ENCODE results near the gene CENPV.

CENPV gene

DNA sequence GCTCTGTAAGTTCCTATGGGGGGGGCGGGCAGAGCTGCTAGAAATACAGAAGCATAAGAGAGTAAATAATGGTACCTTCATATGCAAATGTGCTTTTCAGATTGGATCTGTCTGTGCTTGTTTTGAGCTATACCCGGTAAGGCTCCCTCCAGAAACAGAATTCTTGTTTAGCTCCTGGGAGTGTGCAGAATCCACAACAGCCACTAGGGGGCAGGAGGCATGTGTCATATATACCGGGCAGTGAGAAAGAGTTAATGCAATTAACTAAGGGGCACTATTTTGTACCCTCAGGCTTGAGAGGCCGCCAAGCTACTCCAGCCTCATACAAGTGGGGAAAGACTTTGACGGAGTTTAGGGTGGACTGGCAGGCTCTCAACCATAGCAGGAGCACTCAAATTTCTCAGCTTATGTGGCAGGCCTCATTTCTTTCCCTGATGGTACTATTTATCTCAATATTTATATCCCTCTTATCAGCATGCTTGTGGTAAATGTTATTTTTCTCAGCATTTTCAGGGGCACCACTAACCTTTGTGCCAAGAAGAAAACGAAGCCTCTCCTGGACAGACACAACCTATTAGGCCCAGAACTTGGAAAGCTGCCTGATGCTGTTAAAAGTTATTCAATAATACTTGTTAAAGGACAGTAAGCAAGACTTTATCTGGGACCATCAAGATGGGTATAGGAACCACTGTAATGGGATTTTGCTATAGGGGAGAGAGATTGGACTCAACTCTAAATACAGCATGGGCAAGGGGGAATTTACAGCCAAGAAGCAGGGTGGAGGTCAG lies 10.7 kb upstream of the CENPV start:
- TF ChIP-seq, protein P1, sequence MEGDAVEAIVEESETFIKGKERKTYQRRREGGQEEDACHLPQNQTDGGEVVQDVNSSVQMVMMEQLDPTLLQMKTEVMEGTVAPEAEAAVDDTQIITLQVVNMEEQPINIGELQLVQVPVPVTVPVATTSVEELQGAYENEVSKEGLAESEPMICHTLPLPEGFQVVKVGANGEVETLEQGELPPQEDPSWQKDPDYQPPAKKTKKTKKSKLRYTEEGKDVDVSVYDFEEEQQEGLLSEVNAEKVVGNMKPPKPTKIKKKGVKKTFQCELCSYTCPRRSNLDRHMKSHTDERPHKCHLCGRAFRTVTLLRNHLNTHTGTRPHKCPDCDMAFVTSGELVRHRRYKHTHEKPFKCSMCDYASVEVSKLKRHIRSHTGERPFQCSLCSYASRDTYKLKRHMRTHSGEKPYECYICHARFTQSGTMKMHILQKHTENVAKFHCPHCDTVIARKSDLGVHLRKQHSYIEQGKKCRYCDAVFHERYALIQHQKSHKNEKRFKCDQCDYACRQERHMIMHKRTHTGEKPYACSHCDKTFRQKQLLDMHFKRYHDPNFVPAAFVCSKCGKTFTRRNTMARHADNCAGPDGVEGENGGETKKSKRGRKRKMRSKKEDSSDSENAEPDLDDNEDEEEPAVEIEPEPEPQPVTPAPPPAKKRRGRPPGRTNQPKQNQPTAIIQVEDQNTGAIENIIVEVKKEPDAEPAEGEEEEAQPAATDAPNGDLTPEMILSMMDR (IDR thresholded peaks at IDR 0.05; ENCODE audit: borderline replicate concordance, extremely low read depth, low read length, poor library complexity, severe bottlenecking), result peak; percentile 99
- TF ChIP-seq EZH2 (IDR thresholded peaks at IDR 0.05; ENCODE audit: borderline replicate concordance, low read depth, low read length, severe bottlenecking), result no peak
- Histone ChIP-seq H3K9ac (ENCODE audit: low read depth, low read length) (no peak overlapping the region), H2AFZ (ENCODE audit: low read depth, low read length) (peak overlapping the region; percentile 12; the same call in 1 of the 2 replicates), H3K79me2 (ENCODE audit: insufficient read depth, low read length) (no peaks in the 10 kb centered on the region), H3K4me2 (ENCODE audit: insufficient read depth, low read length) (no peak overlapping the region), H3K27me3 (ENCODE audit: insufficient read depth, low read length, poor library complexity) (no peaks in the 10 kb centered on the region), H3K27ac (ENCODE audit: low read length) (no peak overlapping the region), H3K4me1 (ENCODE audit: insufficient read depth, low read length) (no peaks in the 10 kb centered on the region), H3K36me3 (ENCODE audit: insufficient read depth, low read length) (no peaks in the 10 kb centered on the region), H3K9me3 (ENCODE audit: insufficient read depth, low read length, severe bottlenecking) (no peaks in the 10 kb centered on the region), H4K20me1 (ENCODE audit: insufficient read depth, low read length) (no peaks in the 10 kb centered on the region), H3K4me3 (ENCODE audit: low read depth in 1 of 2, low read length in 2 of 2) (no peak overlapping the region)
- ATAC-seq (ENCODE audit: insufficient read depth, low read depth) (peak; percentile 99), DNase-seq (peak; percentile 81)

DNA sequence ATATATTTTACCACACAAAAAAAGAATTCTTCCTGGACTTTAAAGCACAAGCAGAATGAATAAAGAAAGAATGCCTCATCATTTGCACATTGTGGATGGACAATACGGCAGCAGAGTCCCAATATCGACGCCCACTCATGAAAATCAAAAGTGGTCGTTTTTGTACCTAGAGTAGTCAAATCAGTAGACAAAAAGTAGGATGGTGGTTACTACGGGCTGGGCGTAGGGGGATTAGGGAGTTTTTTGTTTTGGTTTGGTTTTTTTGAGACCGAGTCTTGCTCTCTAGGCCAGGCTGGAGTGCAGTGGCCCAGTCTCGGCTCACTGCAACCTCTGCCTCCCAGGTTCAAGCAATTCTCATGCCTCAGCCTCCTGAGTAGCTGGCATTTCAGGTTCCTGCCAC lies 8.6 kb upstream of the CENPV start:
- no peak overlapping the region for H3K4me3 ChIP-seq (ENCODE audit: low read depth in 1 of 2, low read length in 2 of 2)
- no peak for ATAC-seq (ENCODE audit: insufficient read depth, low read depth)
- no peaks in the 10 kb centered on the region for H3K9me3 ChIP-seq (ENCODE audit: insufficient read depth, low read length, severe bottlenecking)
- TF ChIP-seq EZH2 (IDR thresholded peaks at IDR 0.05; ENCODE audit: borderline replicate concordance, low read depth, low read length, severe bottlenecking), result no peak
- TF ChIP-seq, protein P1 (IDR thresholded peaks at IDR 0.05; ENCODE audit: borderline replicate concordance, extremely low read depth, low read length, poor library complexity, severe bottlenecking), result no peak
- no peak overlapping the region for H2AFZ ChIP-seq (ENCODE audit: low read depth, low read length)
- DNase-seq, result no peak
- no peaks in the 10 kb centered on the region for H3K27me3 ChIP-seq (ENCODE audit: insufficient read depth, low read length, poor library complexity)
- no peak overlapping the region for H3K27ac ChIP-seq (ENCODE audit: low read length)
- no peaks in the 10 kb centered on the region for H3K4me1 ChIP-seq (ENCODE audit: insufficient read depth, low read length)
- H3K36me3 ChIP-seq (ENCODE audit: insufficient read depth, low read length), result no peaks in the 10 kb centered on the region
- no peaks in the 10 kb centered on the region for H3K79me2 ChIP-seq (ENCODE audit: insufficient read depth, low read length)
- H3K9ac ChIP-seq (ENCODE audit: low read depth, low read length), result no peak overlapping the region
- H3K4me2 ChIP-seq (ENCODE audit: insufficient read depth, low read length), result no peak overlapping the region
- H4K20me1 ChIP-seq (ENCODE audit: insufficient read depth, low read length), result no peaks in the 10 kb centered on the region

- no peak for ATAC-seq (ENCODE audit: insufficient read depth, low read depth)
- TF ChIP-seq, protein P1 (IDR thresholded peaks at IDR 0.05; ENCODE audit: borderline replicate concordance, extremely low read depth, low read length, poor library complexity, severe bottlenecking), result no peak
- TF ChIP-seq EZH2 (IDR thresholded peaks at IDR 0.05; ENCODE audit: borderline replicate concordance, low read depth, low read length, severe bottlenecking), result no peak
These were observed 5.1 kb upstream of the CENPV start for GRCh38 chr17:16358394-16358793.

More at GRCh38 chr17:16358394-16358793, 5.1 kb upstream of the CENPV start:
- Histone ChIP-seq H3K27me3 (ENCODE audit: insufficient read depth, low read length, poor library complexity) (no peaks in the 10 kb centered on the region), H3K36me3 (ENCODE audit: insufficient read depth, low read length) (no peaks in the 10 kb centered on the region), H2AFZ (ENCODE audit: low read depth, low read length) (no peak overlapping the region), H3K4me1 (ENCODE audit: insufficient read depth, low read length) (peaks cover 7% of the 10 kb centered on the region), H3K4me3 (ENCODE audit: low read depth in 1 of 2, low read length in 2 of 2) (no peak overlapping the region), H3K9ac (ENCODE audit: low read depth, low read length) (no peak overlapping the region), H3K79me2 (ENCODE audit: insufficient read depth, low read length) (0 out of 2 replicates have a peak, but pooled peaks cover 2% of the 10 kb centered on the region), H4K20me1 (ENCODE audit: insufficient read depth, low read length) (no peaks in the 10 kb centered on the region), H3K27ac (ENCODE audit: low read length) (no peak overlapping the region), H3K4me2 (ENCODE audit: insufficient read depth, low read length) (no peak overlapping the region), H3K9me3 (ENCODE audit: insufficient read depth, low read length, severe bottlenecking) (no peaks in the 10 kb centered on the region)
- DNase-seq, result no peak
